Epithelial cell of umbilical artery (primary cell): ENCODE data around the gene ADH1A. TPM values are rescaled to one million over a fixed set of nuclear protein-coding genes. Genes with fewer than 3 reads are reported as not detected.

ENCODE experiments used
- total RNA-seq: library from RNA; depleted of rRNA; stranded (reverse); fragments of >200 nt; gene quantifications from 2 replicates; pipeline ENCODE4 v1.2.3, GENCODE V29; 2014

The ADH1A gene
- not detected in 2 replicates for total RNA-seq

DNA sequence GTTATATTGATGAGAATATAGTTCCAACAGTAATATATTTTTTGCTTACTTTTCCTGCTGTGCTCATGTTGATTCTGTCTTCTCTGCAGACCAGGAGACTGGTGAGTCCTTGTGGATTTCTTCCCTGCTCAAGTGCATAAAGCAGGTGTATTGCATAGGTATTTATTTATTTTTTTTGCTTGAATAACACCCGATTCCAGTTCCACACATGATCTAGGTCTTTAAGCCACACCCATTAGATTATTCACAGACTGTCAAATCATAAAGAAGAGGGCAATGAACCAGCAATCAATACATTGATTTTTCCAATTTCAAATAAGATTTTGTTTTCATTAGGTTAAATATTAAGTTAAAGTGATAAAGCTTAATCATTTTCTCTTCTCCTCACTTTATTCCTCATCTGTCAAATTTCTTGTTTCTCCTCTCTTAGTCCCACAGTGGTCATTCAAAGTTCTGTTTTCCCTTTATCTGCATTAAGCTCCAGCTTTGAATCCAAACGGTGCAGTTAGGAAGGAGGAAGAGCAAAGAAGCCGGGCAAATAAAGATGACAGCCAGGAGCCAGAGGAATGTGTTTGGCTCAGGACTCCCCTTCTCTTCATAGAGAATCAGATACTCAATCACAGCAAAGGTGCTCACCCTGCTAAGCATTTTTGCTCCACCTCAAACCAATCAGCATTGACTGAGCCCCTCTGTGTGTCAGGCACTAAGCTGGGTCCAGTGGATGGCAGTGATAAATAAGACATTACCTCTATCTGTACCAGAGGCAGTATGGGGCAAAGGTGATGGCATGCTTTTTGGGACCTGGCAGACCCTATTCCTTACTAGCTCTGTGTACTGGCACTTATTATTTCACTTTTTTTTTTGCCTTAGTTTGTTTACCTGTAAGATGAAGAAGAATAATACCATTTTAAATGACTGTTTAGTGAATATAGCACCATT, at the start of gene ADH1A:
TSS of gene ADH1A (minus strand) at position 138 of the 939 bp plus-strand sequence. CDS start at position 67, 71 bp downstream.

DNA sequence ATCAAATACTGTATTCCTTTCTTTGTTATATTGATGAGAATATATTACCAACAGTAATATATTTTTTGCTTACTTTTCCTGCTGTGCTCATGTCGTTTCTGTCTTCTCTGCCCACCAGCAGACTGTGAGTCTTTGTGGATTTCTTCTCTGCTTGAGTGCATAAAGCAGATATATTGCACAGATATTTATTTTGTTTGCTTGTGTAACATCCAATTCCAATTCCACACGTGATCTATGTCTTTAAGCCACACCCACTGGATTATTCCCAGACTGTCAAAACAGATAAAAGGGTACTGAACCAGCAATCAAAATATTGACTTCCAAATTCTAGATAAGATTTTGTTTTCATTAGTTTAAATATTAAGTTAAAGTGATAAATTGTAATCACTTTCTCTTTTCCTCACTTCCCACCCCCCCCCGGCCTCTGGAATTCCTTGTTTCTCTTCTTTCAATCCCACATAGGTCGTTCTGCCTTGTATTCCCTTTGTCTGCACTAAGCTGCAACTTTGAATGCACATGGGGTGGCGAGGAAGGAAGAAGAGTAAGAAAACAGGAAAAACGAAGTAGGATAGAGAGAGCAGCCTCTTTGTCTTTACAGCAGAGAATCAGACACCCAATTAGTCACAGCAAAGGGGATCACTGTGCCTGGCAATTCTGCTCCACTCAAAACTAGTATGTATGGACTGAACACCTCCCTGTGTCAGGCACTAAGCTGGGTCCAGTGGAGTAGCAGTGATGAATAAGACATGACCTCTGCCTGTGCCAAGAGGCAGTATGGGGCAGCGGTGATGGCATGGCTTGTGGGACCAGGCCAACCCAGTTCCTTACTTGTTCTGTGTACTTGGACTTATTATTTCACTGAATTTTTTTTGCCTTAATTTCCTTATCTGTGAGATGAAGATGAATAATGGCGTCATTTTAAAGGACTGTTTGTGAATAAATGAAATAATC, 30.7 kb upstream of the ADH1A start, which contains the start of gene ADH1B:
TSS of gene ADH1B (minus strand) at position 161 of the 951 bp plus-strand sequence. CDS start at position 91, 70 bp downstream.

Other genes starting within 250 kb of the ADH1A start
- 100 and 138 TPM in 2 replicates for gene ADH5, start 202.2 kb downstream of the ADH1A start, total RNA-seq
- not detected in 2 replicates for gene ADH4, start 146.7 kb downstream of the ADH1A start, total RNA-seq
- not detected in 2 replicates for gene ADH6, start 71.7 kb downstream of the ADH1A start, total RNA-seq
- 0.65 and 1.2 TPM in 2 replicates for gene ADH1B, start 30.4 kb upstream of the ADH1A start, total RNA-seq
- gene ADH1C, start 61.8 kb upstream of the ADH1A start, total RNA-seq = not detected in 2 replicates
- not detected in 2 replicates for gene ADH7, start 144.4 kb upstream of the ADH1A start, total RNA-seq
- gene C4orf17, start 220.0 kb upstream of the ADH1A start, total RNA-seq = not detected in 2 replicates